Measurements from ENCODE around the gene CATSPERE.
"Not testable (repeated sequence)": the region's sequence is repeated elsewhere in the genome, so short reads cannot be mapped to it uniquely, and the experiment has no call there.

DNA sequence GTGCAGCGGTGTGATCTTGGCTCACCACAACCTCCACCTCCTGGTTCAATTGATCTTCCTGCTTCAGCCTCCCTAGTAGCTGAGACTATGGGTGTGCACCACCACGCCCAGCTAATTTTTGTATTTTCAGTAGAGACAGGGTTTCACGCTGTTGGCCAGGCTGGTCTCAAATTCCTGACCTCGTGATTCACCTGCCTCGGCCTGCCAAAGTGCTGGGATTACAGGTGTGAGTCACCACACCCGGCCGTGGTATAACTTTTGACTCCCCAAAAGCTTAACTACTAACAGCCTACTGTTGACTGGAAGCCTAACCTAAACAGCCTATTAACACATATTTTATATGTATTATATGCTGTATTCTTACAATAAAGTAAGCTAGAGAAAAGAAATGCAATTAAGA is 117.1 kb downstream of the CATSPERE start:
- TF ChIP-seq POLR2A (IDR thresholded peaks at IDR 0.05; ENCODE audit: low read length); GATA1 (IDR thresholded peaks at IDR 0.05; ENCODE audit: low read depth, low read length): not testable (repeated sequence)

Data from erythroblast (primary cell).